H1 (cell line): Measurements from ENCODE around the gene SRF. TPM values are rescaled to one million over a fixed set of nuclear protein-coding genes. Genes with fewer than 3 reads are reported as not detected.

Experiments used
- CHD7 ChIP-seq: fragments of 300-600 bp; sonication (generic); IDR thresholded peaks from 2 replicates; pipeline ENCODE4 v1.7.1; 2012; ENCODE audit warnings: low read length, moderate library complexity, mild to moderate bottlenecking, inconsistent platforms; ENCODE audit not compliant: insufficient replicate concordance
- E2F6 ChIP-seq: IDR thresholded peaks from 2 replicates; pipeline ENCODE4 v1.6.1; 2012; ENCODE audit warnings: inconsistent platforms
- RFX5 ChIP-seq: IDR thresholded peaks from 2 replicates; pipeline ENCODE4 v1.6.1; 2011; ENCODE audit warnings: low read depth, low read length, improper control_type of control experiment, borderline replicate concordance
- TEAD4 ChIP-seq: IDR thresholded peaks from 2 replicates; pipeline ENCODE4 v1.6.1; 2012; ENCODE audit warnings: low read depth, low read length, inconsistent platforms, mixed read lengths
- polyA plus RNA-seq, 7 experiments: library from polyadenylated mRNA; depleted of rRNA in 3 of 7; stranded (reverse) in 5 of 7; unstranded in 2 of 7; fragments of >200 nt in 5 of 7; fragments of 200-250 nt in 2 of 7; gene quantifications; 1 replicate in 5 of 7; 2 replicates in 1 of 7; 4 replicates in 1 of 7; pipeline versions ENCODE4 v1.2.1 to v1.2.3, GENCODE V29; 2011 to 2013; ENCODE audit warnings: missing spikeins in 2 of 7, mixed read lengths in 2 of 7
- total RNA-seq: library from RNA; stranded (reverse); fragmentation: NEBNext Ultra II Directional; extraction: Animal tissue kit (Norgen Biotek cat#: 25700); gene quantifications from 2 replicates; pipeline ENCODE4 v1.2.1, GENCODE V29; 2021

Gene SRF
- total and polyA plus RNA-seq, 2 of the 8 experiments (the other 6 are each of a cell fraction or from before 2014, with no cell fraction given): 49.0 to 69.5 TPM

GRCh38 chr6:43141644-43142043 lies 29.4 kb upstream of the SRF start (continued):
- no peak for TF ChIP-seq CHD7
- no peak for TF ChIP-seq RFX5
- no peak for TF ChIP-seq E2F6
- TF ChIP-seq TEAD4: no peak
